HPDE6-E6E7 (cell line): ENCODE results near the gene SLC7A6OS.

Experiments used
- DNase-seq: peaks from one replicate; pipeline ENCODE4 v3.0.0; 2011; ENCODE audit warnings: missing footprints; ENCODE audit errors: extremely low spot score

SLC7A6OS gene

GRCh38 chr16:68253721-68254120 lies 57.0 kb downstream of the SLC7A6OS start:
- DNase-seq = no peak

GRCh38 chr16:68252383-68252782 lies 58.4 kb downstream of the SLC7A6OS start:
- DNase-seq = no peak

DNA sequence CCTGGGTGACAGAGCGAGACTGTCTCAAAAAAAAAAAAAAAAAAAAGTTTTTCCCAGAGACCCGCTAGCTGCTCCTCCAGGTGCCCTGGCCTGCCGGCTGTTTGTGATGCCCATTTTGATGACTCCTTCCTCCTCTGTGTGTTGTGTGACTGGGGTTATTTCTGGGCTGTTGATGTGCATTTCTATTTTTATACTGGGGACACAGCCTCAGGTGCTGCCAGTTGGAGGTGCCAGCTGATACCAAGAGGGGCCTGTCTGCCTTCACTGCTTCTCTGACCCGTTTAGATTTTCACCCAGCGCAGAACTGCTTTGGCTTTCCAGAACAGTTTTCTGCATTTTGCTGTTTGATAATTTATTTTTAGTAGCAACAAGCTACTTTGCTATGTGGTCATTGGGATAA lies 58.9 kb downstream of the SLC7A6OS start:
- no peak for DNase-seq

DNA sequence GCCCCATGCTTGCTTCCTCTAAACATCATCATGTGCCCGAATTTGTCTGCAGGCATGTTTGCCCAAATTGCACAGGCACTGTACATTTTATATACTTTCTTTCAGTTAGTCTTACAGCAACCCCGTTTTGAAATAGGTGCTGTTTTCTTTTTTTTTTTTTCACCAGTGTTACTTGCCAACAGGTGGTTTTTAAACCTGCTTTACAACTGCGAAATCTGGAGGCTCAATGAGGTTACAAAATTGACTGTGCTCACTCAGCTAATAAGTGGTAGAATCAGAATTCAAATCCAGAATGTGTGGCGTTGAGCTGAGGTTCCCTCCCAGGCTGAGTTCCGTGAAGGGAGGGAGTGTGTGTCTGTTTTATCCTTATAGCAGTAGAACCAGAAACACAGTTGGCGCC lies 59.8 kb downstream of the SLC7A6OS start:
- no peak for DNase-seq

- DNase-seq = no peak
These were observed 61.4 kb downstream of the SLC7A6OS start for GRCh38 chr16:68249371-68249770.
